Hindlimb muscle (tissue), 1 donor: ENCODE data around the gene WWOX. TPM values are rescaled to one million over a fixed set of nuclear protein-coding genes. Genes with fewer than 3 reads are reported as not detected.
A peak's percentile ranks its signal among the peaks of the same experiment; 100 is the strongest.

ENCODE experiments used
- DNase-seq: peaks from one replicate; pipeline ENCODE4 v3.0.0-alpha.2; 2013
- polyA plus RNA-seq: library from polyadenylated mRNA; unstranded; fragments of 120-200 nt; gene quantifications from one replicate; pipeline ENCODE4 v1.2.1, GENCODE V29; 2013; ENCODE audit not compliant: insufficient read length

WWOX gene
- polyA plus RNA-seq, 1 donor, result 12.9 TPM

DNA sequence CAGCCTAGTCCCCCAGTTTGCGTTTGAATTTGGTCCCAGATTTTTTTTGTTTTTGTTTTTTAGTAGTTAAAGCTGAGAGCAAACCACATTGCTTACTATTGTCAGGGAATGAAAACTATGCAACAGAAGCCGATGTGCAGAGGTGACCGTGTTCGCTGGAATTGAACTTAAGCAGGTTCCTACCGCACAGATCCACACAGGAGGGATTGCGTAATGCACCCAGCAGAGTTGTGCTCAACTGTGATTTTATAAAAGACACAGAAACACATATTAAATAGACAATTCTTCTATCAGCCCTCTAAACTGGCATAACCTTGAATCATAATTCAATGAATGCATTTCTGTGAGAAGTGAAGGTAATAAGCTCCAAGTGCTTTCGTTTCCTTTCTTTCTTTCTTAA, 443.0 kb downstream of the WWOX start:
- no peak for DNase-seq

DNA sequence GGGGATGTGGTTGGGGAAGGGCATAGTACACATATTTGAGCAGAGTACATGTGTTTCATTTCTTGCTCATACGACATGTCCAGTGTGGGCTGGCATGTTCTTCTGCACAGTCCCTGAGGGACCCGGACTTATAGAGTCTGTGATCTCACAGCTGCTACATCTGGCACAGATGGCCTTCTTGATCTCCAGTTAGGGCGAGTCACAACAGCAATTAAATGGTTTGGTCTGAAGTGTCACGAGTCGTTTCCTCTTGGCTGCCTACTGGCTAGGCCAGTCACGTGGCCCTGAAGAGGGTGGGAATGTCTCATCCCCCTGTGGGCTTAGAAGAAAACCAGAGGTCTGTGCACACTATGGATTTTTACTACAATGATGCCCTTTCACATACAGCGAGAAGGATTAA, 443.6 kb downstream of the WWOX start:
- DNase-seq, result peak; percentile 12

DNA sequence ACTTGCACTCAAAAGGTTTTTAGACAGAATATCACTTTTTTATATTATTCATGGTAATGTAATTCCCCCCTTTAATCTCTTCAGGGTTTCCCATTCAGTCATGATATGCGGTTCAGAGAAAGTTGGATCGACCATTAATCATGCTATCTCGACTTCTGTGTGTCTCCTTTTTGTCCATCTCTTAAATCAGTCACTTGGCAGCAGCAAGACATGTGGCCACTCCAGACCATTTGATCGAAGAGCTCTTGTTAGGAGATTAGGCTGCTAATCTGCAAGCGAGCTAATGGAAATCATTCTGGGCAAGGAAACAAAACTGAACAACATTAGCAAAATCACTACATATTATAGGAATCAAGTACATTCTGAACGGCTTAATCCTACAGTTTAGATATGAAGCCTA, 449.9 kb downstream of the WWOX start:
- no peak for DNase-seq

DNA sequence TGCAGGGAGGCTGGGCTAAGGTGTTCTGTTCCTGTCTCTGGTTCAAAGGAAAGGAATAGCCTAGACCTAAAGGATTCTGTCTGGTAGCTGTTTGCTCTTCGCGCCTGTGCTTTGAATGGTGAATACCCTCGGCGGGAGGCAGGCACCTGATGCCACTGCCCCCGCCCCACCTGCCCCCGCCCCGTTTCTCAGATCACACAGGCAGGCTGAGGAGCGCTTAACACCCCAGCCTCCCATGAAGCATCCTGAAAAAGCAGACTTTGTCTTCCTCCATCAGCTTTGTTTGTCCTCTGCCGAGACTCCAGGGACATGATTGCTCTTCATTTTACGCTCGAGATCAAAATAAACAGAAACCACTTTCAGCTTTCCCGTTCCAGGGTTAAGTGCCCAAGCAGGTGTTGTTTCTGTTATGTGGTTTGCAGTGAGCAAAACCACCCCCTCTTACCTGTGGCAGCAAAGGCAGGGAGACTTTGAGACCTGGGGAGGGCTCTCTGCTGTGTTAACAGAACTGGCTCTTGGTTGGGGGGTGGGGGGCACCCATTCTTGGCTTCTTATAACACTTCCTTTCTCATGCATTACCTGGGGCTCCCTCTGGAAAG, 452.1 kb downstream of the WWOX start:
- DNase-seq, result no peak

DNA sequence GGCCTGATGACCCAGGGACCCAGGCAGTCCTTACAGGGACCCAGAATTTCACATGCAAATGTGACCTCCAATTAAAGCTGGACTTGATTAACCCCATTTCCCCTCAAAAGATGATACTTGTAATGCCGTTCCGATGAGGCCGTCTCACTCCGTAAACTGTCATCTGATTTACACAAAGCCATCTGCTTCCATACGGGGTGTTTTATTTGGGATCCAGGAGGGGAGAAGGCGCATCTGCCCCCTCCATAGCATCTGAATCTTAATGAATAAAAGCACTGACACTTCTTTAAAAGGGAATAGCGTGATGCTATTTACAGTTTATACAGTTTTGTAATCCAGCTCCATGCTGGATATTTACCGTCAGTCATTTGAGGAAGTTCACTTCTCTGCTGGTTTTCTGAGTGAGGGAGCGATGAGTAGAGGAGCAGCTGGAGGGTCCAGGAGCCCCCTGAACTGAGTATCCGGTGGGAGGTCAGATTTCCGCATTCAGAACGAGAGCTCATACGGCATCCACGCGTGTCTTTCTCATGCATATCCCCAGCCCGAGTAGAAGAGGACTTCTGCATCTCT, 452.7 kb downstream of the WWOX start:
- DNase-seq, result no peak

DNA sequence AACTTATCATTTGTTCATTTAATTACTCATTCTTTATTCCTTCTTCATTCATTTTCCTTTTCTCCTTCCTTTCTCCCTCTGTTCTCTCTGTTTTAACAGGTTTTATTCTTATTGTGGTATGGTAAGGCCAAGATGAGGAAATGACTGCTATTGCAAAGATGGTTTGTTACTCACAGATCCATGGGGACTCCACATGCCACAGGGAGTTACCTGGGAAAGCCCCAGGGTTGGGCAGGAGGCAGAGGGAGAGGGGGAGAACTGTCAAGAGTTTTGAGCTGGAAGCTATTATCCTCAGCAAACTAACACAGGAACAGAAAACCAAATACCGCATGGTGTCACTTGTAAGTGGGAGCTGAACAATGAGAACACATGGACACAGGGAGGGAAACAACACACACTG, 453.3 kb downstream of the WWOX start:
- no peak for DNase-seq

DNA sequence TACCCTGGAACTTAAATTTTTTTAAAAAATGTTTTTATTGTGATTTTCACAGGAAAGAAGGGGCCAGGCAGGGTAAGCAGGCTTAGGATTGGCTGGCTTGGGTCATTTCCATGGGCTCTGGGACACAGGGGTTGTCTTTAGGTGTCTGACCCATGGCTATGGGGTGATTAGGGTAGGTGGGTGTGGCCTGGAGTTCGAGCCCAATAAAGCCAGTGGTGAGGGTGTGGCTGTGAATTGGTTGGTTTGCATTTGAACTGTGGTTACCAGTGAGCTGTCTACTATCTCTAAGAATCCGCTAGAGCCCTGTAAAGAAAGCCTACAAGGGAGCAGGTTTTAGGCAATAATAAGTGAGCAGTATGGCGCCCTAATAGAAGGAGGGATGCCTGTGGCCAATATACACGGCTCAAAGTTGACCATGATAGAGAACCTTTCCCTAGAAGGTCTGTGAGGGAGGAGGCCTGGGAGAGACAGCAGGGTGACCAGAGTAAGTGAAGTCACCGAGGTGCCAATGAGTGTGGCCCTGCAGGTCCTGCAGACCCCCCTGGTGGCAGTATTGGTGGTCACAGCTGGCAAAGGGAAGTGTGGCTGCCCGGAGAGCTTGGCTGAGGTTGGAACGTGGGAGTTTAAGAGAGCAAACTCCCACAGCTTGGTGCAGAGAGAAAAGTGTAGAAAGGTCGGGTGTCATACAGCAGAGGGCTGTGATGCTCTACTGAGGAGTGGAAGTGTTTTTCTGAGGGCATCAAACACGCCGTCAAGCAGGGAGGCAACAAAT, 454.0 kb downstream of the WWOX start:
- no peak for DNase-seq

DNA sequence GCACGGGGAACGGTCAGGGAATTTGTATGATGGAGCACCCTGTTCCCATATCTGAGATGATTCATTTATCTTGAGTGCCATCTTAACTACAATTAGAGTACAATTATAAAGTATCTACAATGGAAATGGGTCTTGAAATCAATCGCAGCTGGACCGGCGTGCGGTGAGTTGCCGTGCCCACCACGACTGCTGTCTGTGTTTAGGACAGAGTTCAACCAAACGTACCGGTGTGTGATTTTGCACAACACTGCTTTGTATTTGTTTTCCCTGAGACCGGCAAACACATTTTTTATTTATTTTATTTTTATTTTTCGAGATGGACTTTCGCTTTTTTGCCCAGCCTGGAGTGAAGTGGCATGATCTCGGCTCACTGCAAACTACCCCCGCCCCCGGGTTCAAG, 457.0 kb downstream of the WWOX start:
- DNase-seq, result no peak

DNA sequence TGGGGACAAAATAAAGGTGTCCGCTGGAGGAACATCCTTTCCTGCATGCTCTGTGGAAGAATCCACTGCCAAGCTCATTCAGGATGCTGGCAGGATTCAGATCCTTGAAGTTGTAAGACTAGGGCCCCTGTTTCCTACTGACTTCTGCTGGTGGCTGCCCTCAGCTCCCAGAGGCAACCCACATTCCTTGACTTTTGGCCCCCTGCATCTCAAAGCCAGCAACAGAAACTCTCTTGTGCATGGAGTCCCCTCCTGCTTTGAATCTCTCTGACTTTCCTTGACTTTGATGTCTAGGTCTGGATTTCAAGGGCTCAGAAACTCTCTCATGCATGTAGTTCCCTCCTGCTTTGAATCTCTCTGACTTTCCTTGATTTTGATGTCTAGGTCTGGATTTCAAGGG, 461.5 kb downstream of the WWOX start:
- no peak for DNase-seq

DNA sequence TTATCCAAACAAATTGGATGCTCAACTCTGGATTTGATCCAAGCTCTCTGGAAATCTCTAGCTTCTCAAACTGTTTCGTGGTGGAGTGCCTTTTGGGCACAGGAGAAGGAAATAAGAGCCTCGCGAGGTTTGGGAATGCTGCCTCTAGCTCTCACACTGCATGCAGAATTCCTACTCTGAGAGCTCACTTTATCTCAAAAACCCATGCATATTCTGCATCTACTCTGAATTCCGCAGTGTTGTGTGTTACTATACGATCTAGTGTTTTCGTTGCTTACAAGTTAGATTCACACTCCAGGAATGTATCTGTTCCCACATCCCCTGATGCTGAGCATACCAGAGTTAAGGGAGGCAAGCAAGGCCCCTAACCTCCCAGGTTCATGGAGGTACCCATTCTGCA, 462.7 kb downstream of the WWOX start:
- DNase-seq, result no peak

DNA sequence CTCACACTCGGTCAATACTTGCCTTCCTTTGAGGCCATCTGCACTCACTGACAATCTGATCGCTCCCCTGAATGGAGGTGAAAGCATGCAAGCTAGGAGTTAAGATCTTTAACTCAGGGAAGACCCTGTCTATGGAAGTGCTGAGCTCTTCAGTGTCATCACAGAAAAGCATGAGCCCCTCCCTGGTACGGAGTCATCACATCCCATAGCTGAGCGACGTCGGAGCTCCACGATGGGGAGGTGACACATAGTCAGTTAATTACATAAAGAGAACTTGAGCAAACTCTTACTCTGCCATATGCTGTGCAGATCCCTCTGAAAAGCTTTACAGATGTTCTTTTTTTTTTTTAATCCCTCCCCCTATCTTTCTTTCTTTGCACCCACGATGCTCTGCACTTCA, 463.2 kb downstream of the WWOX start:
- DNase-seq, result no peak

DNA sequence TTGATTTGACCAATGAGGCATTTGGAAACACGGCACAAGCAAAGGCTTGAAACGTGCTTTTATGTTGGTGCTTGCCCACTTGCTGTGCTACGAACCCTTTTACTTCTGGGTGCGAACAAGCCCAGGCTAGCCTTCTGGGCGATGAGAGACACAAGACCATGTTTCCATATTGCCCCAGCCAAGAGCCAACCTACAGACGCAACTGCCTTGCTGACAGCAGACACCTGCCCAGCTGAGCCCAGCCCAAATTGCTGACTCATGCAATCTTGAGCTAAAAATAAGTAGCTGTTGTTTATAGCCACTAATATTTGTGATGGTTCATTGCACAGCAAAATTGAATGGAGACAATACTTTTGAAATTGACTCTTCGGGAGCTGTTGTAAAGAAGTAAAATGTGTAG, 464.5 kb downstream of the WWOX start:
- DNase-seq, result no peak

DNA sequence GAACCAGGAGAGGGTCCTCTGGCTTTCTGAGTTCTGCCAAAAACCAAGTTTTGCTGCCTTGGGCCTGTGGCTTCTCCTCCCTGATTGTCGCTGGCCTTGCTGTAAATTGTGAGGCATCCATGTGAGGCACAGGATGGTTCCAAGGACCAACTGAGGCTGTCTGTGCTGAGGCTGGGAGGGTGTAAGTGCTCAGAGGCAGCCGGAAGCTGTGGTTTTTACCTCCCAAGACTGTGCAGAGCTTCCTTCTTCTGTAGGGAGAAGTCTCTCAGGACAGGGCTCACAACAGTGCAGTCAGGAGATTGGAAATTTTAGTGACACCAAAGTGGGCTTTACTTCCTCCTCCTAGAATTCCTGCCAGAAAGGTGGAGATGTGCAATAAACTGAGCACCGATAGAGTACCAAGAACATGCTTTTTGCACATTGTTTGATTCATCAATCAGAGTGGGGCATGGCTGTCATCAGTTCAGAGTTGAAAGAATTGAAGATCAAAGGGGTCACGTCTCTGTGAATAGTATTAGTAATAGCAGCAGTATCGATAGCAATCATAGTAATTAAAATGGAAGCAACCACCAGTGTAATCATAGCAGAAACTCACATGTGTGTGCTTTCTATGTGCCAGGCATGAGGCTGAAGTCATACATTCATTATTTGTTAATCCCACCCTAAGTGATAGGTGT, 467.1 kb downstream of the WWOX start:
- DNase-seq, result no peak

DNA sequence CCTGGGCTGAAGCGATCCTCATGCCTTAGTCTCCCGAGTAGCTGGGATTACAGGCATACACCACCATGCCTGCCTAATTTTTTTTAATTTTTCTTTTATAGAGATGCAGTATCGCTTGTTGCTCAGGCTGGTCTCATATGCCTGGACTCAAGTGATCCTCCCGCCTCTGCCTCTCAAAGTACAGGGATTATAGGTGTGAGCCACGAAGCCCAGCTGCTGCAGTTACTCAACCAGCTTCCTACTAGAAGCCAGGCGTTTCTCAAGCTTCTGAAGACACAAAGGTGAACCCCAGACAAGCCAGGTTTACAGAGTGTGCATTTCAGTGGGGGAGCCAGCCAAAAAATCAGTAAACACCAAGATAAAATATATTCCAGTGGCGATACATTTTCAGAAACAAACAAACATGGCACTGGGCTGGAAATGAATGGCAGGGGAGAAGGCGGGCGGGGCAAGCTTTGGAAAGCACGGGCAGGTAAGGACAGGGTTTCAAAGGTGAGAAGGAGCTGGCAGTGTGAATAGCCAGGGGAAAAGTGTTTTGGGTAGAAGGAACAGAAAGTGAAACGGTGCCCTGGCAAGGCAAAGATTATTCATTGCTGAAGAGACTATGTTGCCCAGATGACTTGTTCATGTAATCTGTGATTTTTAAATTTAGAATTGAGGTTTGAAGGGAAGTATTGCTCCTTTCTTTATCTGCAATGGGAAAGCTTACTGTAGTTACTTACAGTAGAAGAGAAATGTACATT, 471.1 kb downstream of the WWOX start:
- DNase-seq, result no peak

DNA sequence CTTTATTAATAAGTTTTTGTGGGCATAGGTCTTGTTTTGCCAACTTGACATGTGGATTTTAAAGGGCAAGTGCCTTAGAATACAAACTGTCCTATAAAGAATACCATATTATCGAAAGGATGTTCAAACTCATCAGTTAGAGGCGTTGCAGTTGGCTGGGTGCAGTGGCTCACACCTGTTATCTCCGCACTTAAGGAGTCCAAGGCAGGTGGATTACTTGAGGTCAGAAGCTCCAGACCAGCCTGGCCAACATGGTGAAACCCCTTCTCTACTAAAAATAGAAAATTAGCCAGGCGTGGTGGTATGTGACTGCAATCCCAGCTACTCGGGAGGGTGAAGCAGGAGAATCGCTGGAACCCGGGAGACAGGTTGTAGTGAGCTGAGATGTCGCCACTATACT, 472.0 kb downstream of the WWOX start:
- no peak for DNase-seq

DNA sequence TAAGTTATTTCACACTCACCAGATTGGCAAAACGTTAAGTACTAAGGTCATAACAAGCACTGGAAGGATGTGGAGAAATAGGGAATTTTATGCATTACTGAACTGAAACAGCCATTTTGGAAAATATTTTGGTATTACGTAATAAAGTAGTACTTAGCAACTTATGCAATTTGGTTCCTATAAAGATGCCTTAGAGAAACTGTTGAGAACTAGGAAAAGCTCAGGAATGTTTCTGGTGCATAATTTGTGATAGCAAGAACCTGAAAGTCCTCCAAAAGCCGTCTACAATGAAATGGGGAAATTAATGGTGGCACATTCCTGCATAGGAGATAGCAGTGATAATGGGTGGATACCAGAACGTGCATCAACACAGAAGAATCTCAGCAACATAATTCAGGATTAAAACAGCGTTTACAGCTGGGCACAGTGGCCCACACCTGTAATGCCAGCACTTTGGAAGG, 472.5 kb downstream of the WWOX start:
- no peak for DNase-seq

DNA sequence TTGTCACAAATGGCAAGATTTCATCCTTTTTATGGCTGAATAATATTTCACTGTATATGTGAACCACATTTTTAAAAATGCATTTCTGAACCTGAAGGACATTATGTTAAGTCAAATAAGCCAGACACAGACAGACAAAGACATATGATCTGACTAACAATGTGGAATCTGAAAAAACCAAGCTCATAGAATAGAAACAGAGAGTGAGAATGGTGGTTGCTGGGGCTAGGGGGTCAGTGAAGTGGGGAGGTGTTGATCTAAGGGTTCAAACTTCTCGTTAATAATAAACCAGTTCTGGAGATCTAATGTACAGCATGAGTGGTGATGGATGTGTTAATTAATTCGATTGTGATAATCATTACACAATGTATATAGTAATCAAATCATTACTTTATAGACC, 475.1 kb downstream of the WWOX start:
- DNase-seq, result no peak

DNA sequence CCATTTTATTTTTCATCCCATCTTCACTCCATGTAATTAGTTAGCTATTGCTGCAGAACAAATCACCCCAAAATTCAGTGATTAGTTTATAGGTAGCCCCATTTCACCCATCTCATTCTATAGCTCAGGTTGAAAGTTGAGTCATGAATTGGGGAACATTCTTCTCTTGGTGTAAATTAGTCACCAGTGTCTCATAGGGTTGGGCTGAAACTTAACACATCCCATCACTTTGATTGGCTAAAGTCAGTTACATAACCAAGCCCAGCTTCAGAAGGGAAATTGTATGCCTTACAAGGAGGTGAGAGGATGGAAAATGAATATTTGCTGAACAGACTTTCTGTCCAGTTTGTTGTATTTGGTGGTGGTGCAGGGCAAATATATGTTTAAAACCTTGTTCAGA, 477.5 kb downstream of the WWOX start:
- no peak for DNase-seq

DNA sequence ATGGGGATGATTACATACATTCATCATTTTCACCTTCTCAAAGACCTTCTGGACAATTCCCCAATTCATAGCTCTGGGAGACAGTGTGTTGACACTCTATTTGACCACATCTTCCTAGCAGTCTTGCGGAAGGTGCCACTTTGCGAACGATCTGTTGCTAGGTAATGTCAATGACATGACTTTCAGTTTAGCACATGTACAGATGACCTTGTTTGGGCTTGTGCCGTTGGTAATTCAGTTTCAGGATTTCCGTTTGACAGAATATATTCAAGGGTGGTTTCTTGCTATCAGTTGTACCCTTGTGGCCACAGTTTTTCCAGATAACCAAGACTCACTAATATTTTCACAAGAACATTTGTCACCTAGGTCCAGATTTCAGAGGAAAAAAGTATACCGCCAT, 478.2 kb downstream of the WWOX start:
- no peak for DNase-seq

DNA sequence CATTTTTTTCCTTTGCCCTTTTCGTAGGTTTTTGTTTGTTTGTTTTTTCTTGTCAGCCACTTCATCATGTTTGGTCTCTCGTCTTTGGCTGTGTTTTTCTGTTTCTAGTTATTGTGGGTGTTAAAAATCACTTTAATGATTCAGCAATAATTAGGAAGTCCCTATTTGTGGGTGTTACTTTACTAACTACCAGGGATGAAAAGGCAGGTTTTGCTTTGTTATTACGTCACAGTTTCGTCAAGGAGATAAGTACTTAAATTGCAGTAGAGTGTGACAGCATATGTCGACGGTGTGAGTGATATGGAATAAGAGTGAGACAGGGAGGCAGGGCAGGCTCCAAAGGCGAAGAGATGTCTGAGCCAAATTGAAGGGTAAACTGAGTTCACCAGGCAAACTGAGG, 479.6 kb downstream of the WWOX start:
- no peak for DNase-seq

DNA sequence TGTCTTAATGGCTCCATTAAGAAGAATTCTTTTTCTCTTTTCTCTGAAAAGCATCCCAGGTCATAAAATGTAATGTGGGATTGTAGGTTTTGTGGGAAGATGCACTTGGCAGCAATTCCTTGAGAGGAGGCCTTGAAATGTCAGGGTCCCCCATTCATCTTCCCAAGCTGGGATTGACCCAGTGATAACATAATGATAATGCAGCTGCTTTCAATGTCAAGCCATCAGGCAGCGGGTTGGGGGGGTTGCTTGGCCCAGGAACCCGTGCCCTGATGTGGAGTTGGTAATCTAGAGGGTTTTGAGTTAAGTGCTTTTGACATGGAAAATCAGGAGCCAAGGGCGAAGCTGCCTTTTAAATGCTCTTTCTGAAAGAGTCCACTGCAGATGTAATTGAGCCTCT, 484.0 kb downstream of the WWOX start:
- no peak for DNase-seq

DNA sequence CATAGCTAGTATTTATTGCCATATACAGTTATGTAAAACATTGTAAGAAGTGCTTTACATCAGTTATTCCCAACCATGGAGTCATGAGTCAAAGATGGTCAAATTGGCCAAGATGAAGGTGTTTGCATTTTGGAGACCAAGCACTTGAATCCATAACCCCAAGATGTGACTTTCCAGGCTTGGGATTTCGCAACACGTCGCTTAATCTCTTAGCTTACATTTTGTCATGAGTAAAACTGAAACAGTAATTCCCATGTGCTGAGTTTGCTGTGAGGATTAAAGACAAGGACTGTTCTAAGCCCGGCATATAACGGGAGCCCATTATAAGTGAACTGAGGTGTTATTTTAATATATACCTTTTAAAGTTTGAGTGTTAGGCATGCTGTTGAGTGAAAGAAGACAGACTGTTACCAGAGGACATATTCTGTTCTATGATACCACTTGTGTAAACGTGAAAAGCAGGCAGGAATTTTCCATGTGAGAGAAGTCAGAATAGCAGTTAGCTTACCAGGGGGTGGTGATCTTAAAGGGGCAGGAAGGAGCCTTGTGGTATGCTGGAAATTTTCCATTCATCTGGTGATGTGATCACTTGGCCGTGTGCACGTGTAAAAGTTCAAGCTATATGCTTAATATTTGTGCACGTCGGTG, 484.9 kb downstream of the WWOX start:
- no peak for DNase-seq
